Stimulated activated CD4-positive, alpha-beta T cell treated with anti-CD3 and anti-CD28 coated beads, TNF-alpha, amount 100 ng/mL, for 24 hours (primary cell): ENCODE data around the gene SYN1.

Experiments
- DNase-seq, 3 experiments: peaks; one replicate each; pipeline ENCODE4 v3.0.0-alpha.2; 2020; ENCODE audit warnings: low read depth in 3 of 3

SYN1 gene

DNA sequence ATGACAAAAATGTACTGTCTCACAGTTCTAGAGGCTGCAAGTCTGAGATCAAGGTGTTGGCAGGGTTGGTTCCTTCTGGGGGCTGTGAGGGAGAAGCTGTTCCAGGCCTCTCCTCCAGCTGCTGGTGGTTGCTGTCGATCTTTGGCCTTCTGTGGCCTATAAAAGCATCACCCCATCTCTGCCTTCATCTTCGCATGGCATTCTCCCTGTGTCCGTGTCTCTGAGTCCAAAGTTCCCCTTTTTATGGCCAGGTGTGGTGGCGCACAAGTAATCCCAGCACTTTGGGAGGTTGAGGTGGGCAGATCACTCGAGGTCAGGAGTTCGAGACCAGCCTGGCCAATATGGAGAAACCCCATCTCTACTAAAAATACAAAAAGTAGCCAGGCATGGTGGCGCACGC is 90.1 kb downstream of the SYN1 start:
- no peak for DNase-seq

- no peak for DNase-seq
Measured at GRCh38 chrX:47523713-47524166, 95.9 kb downstream of the SYN1 start.

DNA sequence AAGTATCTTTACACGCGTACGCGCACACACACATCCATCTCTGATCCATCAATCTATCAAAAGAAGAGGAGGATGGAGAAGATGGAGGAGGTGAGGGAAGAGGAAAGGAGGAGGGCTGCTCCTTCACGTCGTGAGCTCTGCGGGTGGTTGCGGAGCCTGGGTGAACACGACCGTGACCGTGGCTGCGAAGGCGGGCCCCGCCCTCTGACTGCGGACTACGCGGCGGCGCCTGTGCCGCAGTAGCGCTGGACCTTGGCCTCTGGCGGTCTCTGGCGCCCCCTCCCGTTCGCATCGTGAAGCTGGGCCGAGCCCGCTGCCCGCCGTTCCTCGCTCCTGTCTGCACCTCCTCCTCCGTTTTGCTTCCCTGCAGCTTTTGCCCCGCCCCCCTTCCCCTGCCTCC is 96.4 kb downstream of the SYN1 start:
- DNase-seq = peak; percentile 52 to 79 (median 60)
